Measurements from ENCODE around the gene EGFR. TPM values are rescaled to one million over a fixed set of nuclear protein-coding genes. Genes with fewer than 3 reads are reported as not detected.
A peak's percentile ranks its signal among the peaks of the same experiment; 100 is the strongest.

Gene EGFR
- total and polyA plus RNA-seq, 2 donors (not counting 3 experiments of a cell fraction or from before 2014, with no cell fraction given): 1.5 to 4.1 TPM

GRCh38 chr7:55212838-55213237 is 194.0 kb downstream of the EGFR start:
- Histone ChIP-seq H3K4me3 (replicated peaks in 1 of 3; ENCODE audit: insufficient read depth in 1 of 3, low read depth in 1 of 3, low read length in 3 of 3) (no peak overlapping the region), H3K4me1 (ENCODE audit: control insufficient read depth, extremely low read depth, insufficient read depth, low read length) (peaks cover 8% of the 10 kb centered on the region), H3K9me3 (replicated peaks; ENCODE audit: control insufficient read depth, insufficient read depth, low read length) (no peaks in the 10 kb centered on the region), H3K9me1 (replicated peaks; ENCODE audit: control insufficient read depth, extremely low read depth, insufficient read depth, low read length) (no peaks in the 10 kb centered on the region), H4K20me1 (replicated peaks; ENCODE audit: control insufficient read depth, extremely low read depth, insufficient read depth, low read length) (no peaks in the 10 kb centered on the region), H2AFZ (ENCODE audit: low read depth, low read length) (peak overlapping the region; percentile 2), H3K9ac (replicated peaks; ENCODE audit: extremely low read depth, insufficient read depth, low read length) (no peak overlapping the region), H3K27me3 (ENCODE audit: control insufficient read depth in 2 of 2, insufficient read depth in 2 of 2, low read length in 2 of 2) (peaks cover 0 to 2% of the 10 kb centered on the region in 2 experiments), H3K79me2 (ENCODE audit: control insufficient read depth, insufficient read depth, low read length) (no peaks in the 10 kb centered on the region), H3K36me3 (ENCODE audit: control insufficient read depth in 2 of 2, extremely low read depth in 1 of 2, insufficient read depth in 2 of 2, low read length in 2 of 2) (no peaks in the 10 kb centered on the region), H3K4me2 (ENCODE audit: insufficient read depth, low read length) (no peak overlapping the region), H3K27ac (ENCODE audit: insufficient read depth, low read depth, low read length) (no peak overlapping the region)
- FAIRE-seq: peak; percentile 87
- POLR2A ChIA-PET: no interaction called here
- DNase-seq (ENCODE audit: low read depth, low spot score): peak; percentile 50
- TF ChIP-seq CTCF (IDR thresholded peaks at IDR 0.05; ENCODE audit: extremely low read depth in 1 of 2, insufficient read depth in 1 of 2, low read depth in 1 of 2, low read length in 2 of 2) (peak in 1 of 2 donors; percentile 4), MYC (IDR thresholded peaks at IDR 0.05; ENCODE audit: low read depth, low read length) (no peak), POLR2A (IDR thresholded peaks at IDR 0.05; ENCODE audit: low read depth, low read length) (no peak)
- CTCF ChIA-PET: interaction anchor here (0.8 to 2.1 kb wide), 12 partner anchors 10 to 439 kb away, joined by 3 to 12 read pairs (median 4); partner anchors contain the start of gene EGFR
- intact Hi-C loops (cut with micrococcal nuclease): no loop called here
- dilution Hi-C loops (cut with MboI; ENCODE audit: extremely low pct_ligation_motif_present, low sequenced_read_pairs): no loop called here
- no TSS peak for BruUV-seq (replicated peaks)

DNA sequence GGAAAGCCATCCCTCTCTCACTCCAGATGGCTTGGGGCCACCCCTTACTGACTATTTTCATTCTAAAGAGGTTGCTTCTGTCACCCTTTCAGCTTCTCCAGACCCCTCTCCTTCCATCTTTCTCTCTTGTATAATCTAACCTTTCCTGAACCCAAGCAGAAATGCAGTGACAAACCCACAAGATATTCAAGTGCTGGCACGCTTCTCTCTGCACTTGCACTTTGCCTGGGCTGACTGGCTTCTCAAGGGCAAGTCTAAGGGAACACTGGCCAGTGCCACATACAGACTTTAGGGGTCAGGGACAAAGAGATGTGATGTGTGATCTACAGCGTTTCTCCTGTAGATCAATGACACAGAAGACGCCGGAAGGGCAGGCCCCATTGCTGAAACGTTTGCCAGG is 195.9 kb downstream of the EGFR start:
- H3K27ac ChIP-seq (ENCODE audit: insufficient read depth, low read depth, low read length): no peak overlapping the region
- DNase-seq (ENCODE audit: low read depth, low spot score) (no peak), FAIRE-seq (no peak)
- no peaks in the 10 kb centered on the region for H3K36me3 ChIP-seq (ENCODE audit: control insufficient read depth in 2 of 2, extremely low read depth in 1 of 2, insufficient read depth in 2 of 2, low read length in 2 of 2)
- no peaks in the 10 kb centered on the region for H3K79me2 ChIP-seq (ENCODE audit: control insufficient read depth, insufficient read depth, low read length)
- no peak overlapping the region for H2AFZ ChIP-seq (ENCODE audit: low read depth, low read length)
- no peaks in the 10 kb centered on the region for H3K9me1 ChIP-seq (replicated peaks; ENCODE audit: control insufficient read depth, extremely low read depth, insufficient read depth, low read length)
- ChIA-PET POLR2A (no interaction called here), CTCF (interaction anchor here (0.9 to 1.6 kb wide), 3 partner anchors 38 to 128 kb away, joined by 3 to 6 read pairs (median 4); no protein-coding TSS in a partner anchor)
- intact Hi-C loops (cut with micrococcal nuclease) (no loop called here), dilution Hi-C loops (cut with MboI; ENCODE audit: extremely low pct_ligation_motif_present, low sequenced_read_pairs) (no loop called here)
- peaks cover 0 to 2% of the 10 kb centered on the region in 2 experiments for H3K27me3 ChIP-seq (ENCODE audit: control insufficient read depth in 2 of 2, insufficient read depth in 2 of 2, low read length in 2 of 2)
- no peak overlapping the region for H3K4me2 ChIP-seq (ENCODE audit: insufficient read depth, low read length)
- H3K9ac ChIP-seq (replicated peaks; ENCODE audit: extremely low read depth, insufficient read depth, low read length): no peak overlapping the region
- BruUV-seq (replicated peaks): no TSS peak
- peaks cover 8% of the 10 kb centered on the region for H3K4me1 ChIP-seq (ENCODE audit: control insufficient read depth, extremely low read depth, insufficient read depth, low read length)
- TF ChIP-seq POLR2AphosphoS5 (IDR thresholded peaks at IDR 0.05; ENCODE audit: insufficient read depth, low read depth, low read length) (no peak), FOS (IDR thresholded peaks at IDR 0.05; ENCODE audit: borderline replicate concordance, insufficient read depth, low read length) (no peak), CTCF (IDR thresholded peaks at IDR 0.05; ENCODE audit: extremely low read depth in 1 of 2, insufficient read depth in 1 of 2, low read depth in 1 of 2, low read length in 2 of 2) (no peak), MYC (IDR thresholded peaks at IDR 0.05; ENCODE audit: low read depth, low read length) (no peak), EZH2 (IDR thresholded peaks at IDR 0.05; ENCODE audit: borderline replicate concordance, low read depth, low read length, severe bottlenecking) (no peak), POLR2A (IDR thresholded peaks at IDR 0.05; ENCODE audit: low read depth, low read length) (no peak), JUN (IDR thresholded peaks at IDR 0.05; ENCODE audit: borderline replicate concordance, insufficient read depth, insufficient read length, low read depth) (no peak), GATA2 (IDR thresholded peaks at IDR 0.05; ENCODE audit: insufficient read depth, insufficient read length, low read depth, low read length) (no peak)
- TF ChIP-seq, protein P1, sequence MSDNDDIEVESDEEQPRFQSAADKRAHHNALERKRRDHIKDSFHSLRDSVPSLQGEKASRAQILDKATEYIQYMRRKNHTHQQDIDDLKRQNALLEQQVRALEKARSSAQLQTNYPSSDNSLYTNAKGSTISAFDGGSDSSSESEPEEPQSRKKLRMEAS (IDR thresholded peaks at IDR 0.05; ENCODE audit: insufficient read depth, insufficient read length): no peak
- H4K20me1 ChIP-seq (replicated peaks; ENCODE audit: control insufficient read depth, extremely low read depth, insufficient read depth, low read length): no peaks in the 10 kb centered on the region
- no peaks in the 10 kb centered on the region for H3K9me3 ChIP-seq (replicated peaks; ENCODE audit: control insufficient read depth, insufficient read depth, low read length)
- no peak overlapping the region for H3K4me3 ChIP-seq (replicated peaks in 1 of 3; ENCODE audit: insufficient read depth in 1 of 3, low read depth in 1 of 3, low read length in 3 of 3)

Measured in endothelial cell of umbilical vein (primary cell).